ENCODE measurements around the gene SLC38A3. TPM values are rescaled to one million over a fixed set of nuclear protein-coding genes. Genes with fewer than 3 reads are reported as not detected.

The SLC38A3 gene
- total RNA-seq, 4 donors from 2014 or later: 0.56 to 1.5 (median 0.84) TPM; not detected in 1

DNA sequence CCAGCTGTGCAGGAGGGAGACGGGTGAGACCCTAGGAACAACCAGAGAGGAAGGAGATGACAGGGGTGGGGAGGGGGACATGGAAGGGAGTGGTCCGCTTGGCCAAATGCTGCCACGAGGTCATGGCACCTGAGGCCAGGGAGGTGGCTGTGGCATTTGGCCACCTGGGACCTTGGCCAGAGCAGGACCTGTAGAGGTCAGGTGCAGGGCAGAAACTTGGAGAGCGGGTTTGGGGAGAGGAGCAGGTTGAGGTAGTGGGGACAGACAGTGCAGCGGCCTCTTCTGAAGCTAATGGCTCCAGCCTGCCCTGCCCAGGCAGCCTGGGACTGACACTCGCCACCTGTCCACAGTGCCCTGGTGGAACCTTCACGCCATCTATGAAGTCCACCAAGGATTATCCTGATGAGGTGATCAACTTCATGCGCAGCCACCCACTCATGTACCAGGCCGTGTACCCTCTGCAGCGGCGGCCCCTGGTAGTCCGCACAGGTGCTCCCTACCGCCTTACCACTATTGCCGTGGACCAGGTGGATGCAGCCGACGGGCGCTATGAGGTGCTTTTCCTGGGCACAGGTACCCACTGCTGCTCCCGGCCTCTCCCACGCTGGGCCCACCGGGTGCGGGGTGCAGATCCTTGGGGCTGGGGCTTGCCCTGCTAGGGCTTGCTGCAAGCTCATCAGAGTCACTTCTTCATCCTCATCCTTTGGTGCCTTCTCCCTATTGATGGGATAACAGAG, 20.7 kb upstream of the SLC38A3 start:
- ATAC-seq (ENCODE audit: low FRiP score) (no peak), DNase-seq (ENCODE audit: low spot score) (no peak)

DNA sequence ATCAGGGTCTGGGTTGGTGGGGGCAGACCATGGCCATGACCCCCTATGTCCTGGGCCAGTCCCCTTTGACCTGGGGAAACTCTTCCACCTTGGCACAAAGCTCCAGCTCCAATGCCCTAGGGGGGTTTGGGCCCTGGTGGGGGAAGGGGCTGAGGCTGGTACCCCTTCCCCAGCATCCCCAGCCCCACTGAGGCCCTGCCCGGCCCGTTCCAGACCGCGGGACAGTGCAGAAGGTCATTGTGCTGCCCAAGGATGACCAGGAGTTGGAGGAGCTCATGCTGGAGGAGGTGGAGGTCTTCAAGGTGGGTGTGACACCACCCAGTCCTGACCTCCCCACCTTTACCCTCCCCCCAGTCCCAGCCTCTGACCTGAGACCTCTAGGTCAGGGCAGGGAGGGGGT, 19.8 kb upstream of the SLC38A3 start:
- DNase-seq (ENCODE audit: low spot score) (no peak), ATAC-seq (ENCODE audit: low FRiP score) (no peak)
- TF ChIP-seq, protein P1, sequence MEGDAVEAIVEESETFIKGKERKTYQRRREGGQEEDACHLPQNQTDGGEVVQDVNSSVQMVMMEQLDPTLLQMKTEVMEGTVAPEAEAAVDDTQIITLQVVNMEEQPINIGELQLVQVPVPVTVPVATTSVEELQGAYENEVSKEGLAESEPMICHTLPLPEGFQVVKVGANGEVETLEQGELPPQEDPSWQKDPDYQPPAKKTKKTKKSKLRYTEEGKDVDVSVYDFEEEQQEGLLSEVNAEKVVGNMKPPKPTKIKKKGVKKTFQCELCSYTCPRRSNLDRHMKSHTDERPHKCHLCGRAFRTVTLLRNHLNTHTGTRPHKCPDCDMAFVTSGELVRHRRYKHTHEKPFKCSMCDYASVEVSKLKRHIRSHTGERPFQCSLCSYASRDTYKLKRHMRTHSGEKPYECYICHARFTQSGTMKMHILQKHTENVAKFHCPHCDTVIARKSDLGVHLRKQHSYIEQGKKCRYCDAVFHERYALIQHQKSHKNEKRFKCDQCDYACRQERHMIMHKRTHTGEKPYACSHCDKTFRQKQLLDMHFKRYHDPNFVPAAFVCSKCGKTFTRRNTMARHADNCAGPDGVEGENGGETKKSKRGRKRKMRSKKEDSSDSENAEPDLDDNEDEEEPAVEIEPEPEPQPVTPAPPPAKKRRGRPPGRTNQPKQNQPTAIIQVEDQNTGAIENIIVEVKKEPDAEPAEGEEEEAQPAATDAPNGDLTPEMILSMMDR (IDR thresholded peaks at IDR 0.05): no peak

More for the DNA sequence above, 20.7 kb upstream of the SLC38A3 start:
- TF ChIP-seq, protein P1 (IDR thresholded peaks at IDR 0.05): no peak

DNA sequence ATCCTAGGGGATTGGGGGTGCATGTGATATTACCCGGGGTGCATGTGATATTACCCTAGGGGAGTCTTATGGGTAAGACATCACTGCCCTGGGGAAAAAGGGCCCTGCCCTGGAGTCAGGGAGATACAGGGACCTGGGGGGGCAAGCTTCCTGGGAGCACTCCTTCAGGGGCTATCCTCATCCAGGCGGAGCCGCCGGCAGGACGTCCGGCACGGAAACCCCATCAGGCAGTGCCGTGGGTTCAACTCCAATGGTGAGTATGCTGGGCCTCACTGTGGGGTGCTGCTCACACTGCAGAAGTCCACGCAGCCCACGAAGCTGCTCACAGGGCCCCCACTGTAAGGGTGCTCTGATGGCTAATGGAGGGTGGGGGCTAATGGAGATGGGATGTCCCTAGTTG, 19.0 kb upstream of the SLC38A3 start:
- no peak for ATAC-seq (ENCODE audit: low FRiP score)
- TF ChIP-seq, protein P1 (IDR thresholded peaks at IDR 0.05): no peak

DNA sequence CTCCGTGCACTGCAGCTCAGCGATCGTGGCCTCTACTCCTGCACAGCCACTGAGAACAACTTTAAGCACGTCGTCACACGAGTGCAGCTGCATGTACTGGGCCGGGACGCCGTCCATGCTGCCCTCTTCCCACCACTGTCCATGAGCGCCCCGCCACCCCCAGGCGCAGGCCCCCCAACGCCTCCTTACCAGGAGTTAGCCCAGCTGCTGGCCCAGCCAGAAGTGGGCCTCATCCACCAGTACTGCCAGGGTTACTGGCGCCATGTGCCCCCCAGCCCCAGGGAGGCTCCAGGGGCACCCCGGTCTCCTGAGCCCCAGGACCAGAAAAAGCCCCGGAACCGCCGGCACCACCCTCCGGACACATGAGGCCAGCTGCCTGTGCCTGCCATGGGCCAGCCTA, 17.3 kb upstream of the SLC38A3 start:
- TF ChIP-seq, protein P1 (IDR thresholded peaks at IDR 0.05): no peak
- DNase-seq (ENCODE audit: low spot score) (no peak), ATAC-seq (ENCODE audit: low FRiP score) (no peak)

More for the DNA sequence above, 19.0 kb upstream of the SLC38A3 start:
- DNase-seq (ENCODE audit: low spot score): no peak

DNA sequence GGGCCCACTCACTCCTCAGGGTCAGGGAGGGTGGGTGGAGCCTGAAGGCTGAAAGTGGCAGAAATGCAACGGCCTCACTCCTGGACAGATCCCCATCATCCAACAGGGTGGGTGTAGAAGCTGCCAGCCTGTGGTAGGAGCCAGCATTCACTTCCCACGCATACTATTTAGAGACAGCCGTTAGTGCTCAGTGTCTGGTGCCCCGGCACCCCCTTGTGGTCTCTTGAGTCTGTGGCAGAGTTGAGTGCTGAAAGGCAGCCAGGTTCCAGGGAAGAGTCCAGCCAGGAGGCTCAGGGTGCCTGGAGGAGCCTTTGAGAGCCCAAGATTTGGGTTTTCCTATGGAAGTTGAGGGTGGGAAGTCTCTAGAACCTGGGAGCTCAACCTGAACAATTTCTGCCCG, 15.8 kb upstream of the SLC38A3 start:
- TF ChIP-seq, protein P1 (IDR thresholded peaks at IDR 0.05): peak in 2 of 3 donors; percentile 43 to 53
- DNase-seq (ENCODE audit: low spot score) (peak; percentile 58), ATAC-seq (ENCODE audit: low FRiP score) (peak; percentile 84)

DNA sequence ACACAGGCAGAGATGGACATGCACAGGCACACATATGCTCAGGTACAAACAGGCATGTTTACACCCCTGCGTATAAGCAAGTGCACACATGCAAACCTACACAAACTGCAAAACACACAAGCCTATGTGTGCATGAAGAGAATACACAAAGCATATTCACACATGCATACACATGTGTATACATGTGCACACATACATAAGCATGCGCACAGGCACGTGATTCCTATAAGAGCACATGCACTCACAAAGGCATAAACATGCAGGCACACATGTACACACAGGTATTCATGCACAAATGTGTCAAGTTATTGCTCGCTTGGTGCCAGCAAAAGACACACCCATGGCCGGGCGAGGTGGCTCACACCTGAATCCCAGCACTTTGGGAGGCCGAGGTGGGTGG, 15.1 kb upstream of the SLC38A3 start:
- TF ChIP-seq, protein P1 (IDR thresholded peaks at IDR 0.05): no peak
- no peak for DNase-seq (ENCODE audit: low spot score)
- no peak for ATAC-seq (ENCODE audit: low FRiP score)
